Activated naive CD4-positive, alpha-beta T cell treated with anti-CD3 and anti-CD28 coated beads, Interleukin-2, amount 50 U/mL, for 16 hours (primary cell): ENCODE results near the gene SNHG17.
"Not testable (repeated sequence)": the region's sequence is repeated elsewhere in the genome, so short reads cannot be mapped to it uniquely, and the experiment has no call there.

Source experiments
- DNase-seq: peaks from one replicate; pipeline ENCODE4 v3.0.0-alpha.2; 2020

The SNHG17 gene

GRCh38 chr20:38434770-38435554 is at the start of gene SNHG17:
TSS of gene SNHG17 (minus strand) at chr20:38435328.
- peak; percentile 88 for DNase-seq

GRCh38 chr20:38479596-38479995 is 44.5 kb upstream of the SNHG17 start:
- DNase-seq = no peak

- no peak for DNase-seq
These were observed 42.6 kb upstream of the SNHG17 start for GRCh38 chr20:38477747-38478146.

- no peak for DNase-seq
These were observed 38.3 kb upstream of the SNHG17 start for GRCh38 chr20:38473367-38473795.

- DNase-seq = peak; percentile 97
These were observed 37.6 kb upstream of the SNHG17 start, which contains the start of gene RALGAPB for GRCh38 chr20:38472513-38473366. TSS of gene RALGAPB (plus strand) at chr20:38472843. CDS start at chr20:38488433, 15,590 bp downstream.

GRCh38 chr20:38471987-38472512 is 36.9 kb upstream of the SNHG17 start:
- no peak for DNase-seq

- no peak for DNase-seq
These were observed 36.1 kb upstream of the SNHG17 start for GRCh38 chr20:38471245-38471644.

- DNase-seq = no peak
These were observed 31.9 kb upstream of the SNHG17 start for GRCh38 chr20:38466983-38467382.

- no peak for DNase-seq
These were observed 31.0 kb upstream of the SNHG17 start for GRCh38 chr20:38466171-38466570.

- DNase-seq = not testable (repeated sequence)
These were observed 26.4 kb upstream of the SNHG17 start for GRCh38 chr20:38461569-38461968.

- DNase-seq = not testable (repeated sequence)
These were observed 26.0 kb upstream of the SNHG17 start for GRCh38 chr20:38461167-38461566.

GRCh38 chr20:38460631-38461030 is 25.5 kb upstream of the SNHG17 start:
- not testable (repeated sequence) for DNase-seq

GRCh38 chr20:38460040-38460623 is 25.0 kb upstream of the SNHG17 start:
- DNase-seq = no peak

- no peak for DNase-seq
These were observed 23.2 kb upstream of the SNHG17 start for GRCh38 chr20:38458314-38458713.

- DNase-seq = no peak
These were observed 19.7 kb upstream of the SNHG17 start for GRCh38 chr20:38454556-38455473.

- no peak for DNase-seq
These were observed 18.8 kb upstream of the SNHG17 start for GRCh38 chr20:38453941-38454340.

- DNase-seq = no peak
These were observed 17.9 kb upstream of the SNHG17 start for GRCh38 chr20:38452880-38453624.

- DNase-seq = no peak
These were observed 15.4 kb upstream of the SNHG17 start for GRCh38 chr20:38450412-38450975.

- DNase-seq = no peak
These were observed 13.9 kb upstream of the SNHG17 start for GRCh38 chr20:38449046-38449445.

GRCh38 chr20:38447931-38448675 is 13.0 kb upstream of the SNHG17 start:
- no peak for DNase-seq
